ENCODE measurements around the gene XCL2. TPM values are rescaled to one million over a fixed set of nuclear protein-coding genes. Genes with fewer than 3 reads are reported as not detected.

The XCL2 gene
- polyA plus RNA-seq, 2 of the 4 experiments (the other 2 are of a cell fraction) = not detected

DNA sequence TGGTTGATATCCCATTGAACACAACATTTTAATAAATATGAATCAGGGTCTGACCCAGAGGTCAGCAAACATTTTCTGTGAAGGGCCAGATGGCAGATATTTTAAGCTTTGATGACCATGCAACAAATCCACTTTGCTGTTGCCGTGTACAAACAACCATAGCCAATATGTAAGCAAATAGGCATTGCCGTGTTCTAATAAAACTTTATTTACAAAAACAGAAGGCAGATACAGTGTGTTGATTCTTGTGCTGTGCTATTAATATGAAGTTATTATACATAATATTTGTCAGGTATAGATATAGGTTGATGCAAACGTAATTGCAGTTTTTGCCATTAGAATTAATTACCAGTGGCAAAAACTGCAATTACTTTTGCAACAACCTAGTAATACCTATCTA is 23.8 kb upstream of the XCL2 start:
- CTCF ChIA-PET = no interaction called here

DNA sequence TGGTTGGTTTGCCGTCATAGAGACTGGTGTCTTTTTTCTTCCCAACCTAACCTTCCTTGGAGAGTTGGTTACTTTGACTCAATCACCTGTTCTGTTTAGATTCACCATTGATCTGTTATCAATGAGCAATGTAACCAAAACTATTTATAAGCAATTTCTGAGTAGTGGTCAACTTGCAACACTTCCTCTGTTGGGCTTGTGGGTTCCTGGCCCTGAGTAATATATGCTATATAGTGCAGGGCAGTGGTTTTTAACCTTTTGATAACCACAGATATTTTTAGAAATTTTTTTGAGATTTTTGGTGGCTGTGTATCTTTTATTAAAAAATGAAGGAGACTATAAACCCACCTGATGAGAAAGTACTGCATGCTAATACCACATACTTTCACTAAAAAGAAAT is 23.2 kb upstream of the XCL2 start:
- H3K4me1 ChIP-seq = no peaks in the 10 kb centered on the region
- H3K4me2 ChIP-seq = no peak overlapping the region
- ATAC-seq (no peak), FAIRE-seq (no peak), DNase-seq (ENCODE audit: low read depth in 1 of 2, low spot score in 1 of 2) (no peak)
- no peak overlapping the region for H3K27ac ChIP-seq
- CTCF ChIA-PET = interaction anchor here (1.0 to 1.1 kb wide), 2 partner anchors 8 to 127 kb away, joined by 3 to 5 read pairs; no protein-coding TSS in a partner anchor
- POLR2A ChIA-PET = no interaction called here
- TF ChIP-seq EP300 (IDR thresholded peaks at IDR 0.05) (no peak), MAFK (IDR thresholded peaks at IDR 0.05; ENCODE audit: partially characterized antibody) (no peak), JUN (IDR thresholded peaks at IDR 0.05) (no peak), RCOR1 (IDR thresholded peaks at IDR 0.05; ENCODE audit: low read depth, low read length) (no peak)
- WGBS (ENCODE audit: missing lambda C conversion rate) = 91% methylated on average over 1 of the region's 1 CpG
- no peaks in the 10 kb centered on the region; the same call in 2 of the 3 replicates for H3K9me3 ChIP-seq
- H3K4me3 ChIP-seq = no peak overlapping the region

More for the DNA sequence above, 23.8 kb upstream of the XCL2 start:
- WGBS (ENCODE audit: missing lambda C conversion rate) = 81% methylated on average over 3 of the region's 3 CpGs
- FAIRE-seq (no peak), ATAC-seq (no peak), DNase-seq (ENCODE audit: low read depth in 1 of 2, low spot score in 1 of 2) (no peak)
- H3K4me2 ChIP-seq = no peak overlapping the region
- POLR2A ChIA-PET = no interaction called here
- H3K4me3 ChIP-seq = no peak overlapping the region
- TF ChIP-seq PHF8 (IDR thresholded peaks at IDR 0.05; ENCODE audit: borderline replicate concordance, low read depth) (no peak), KDM5A (IDR thresholded peaks at IDR 0.05) (no peak), RARB (CRISPR knock-in tag; IDR thresholded peaks at IDR 0.05) (no peak), BHLHE40 (IDR thresholded peaks at IDR 0.05; ENCODE audit: low read depth, low read length) (no peak), JUNB (IDR thresholded peaks at IDR 0.05) (no peak), HOXA7 (CRISPR knock-in tag; IDR thresholded peaks at IDR 0.05) (no peak), NPAS2 (CRISPR knock-in tag; IDR thresholded peaks at IDR 0.05; ENCODE audit: borderline replicate concordance) (no peak), RAD21 (conservative IDR thresholded peaks at IDR 0.05 in 1 of 2, IDR thresholded peaks at IDR 0.05 in 1 of 2) (no peak), HOXB5 (CRISPR knock-in tag; IDR thresholded peaks at IDR 0.05) (no peak), HDAC2 (IDR thresholded peaks at IDR 0.05) (no peak)
- TF ChIP-seq, protein P1, sequence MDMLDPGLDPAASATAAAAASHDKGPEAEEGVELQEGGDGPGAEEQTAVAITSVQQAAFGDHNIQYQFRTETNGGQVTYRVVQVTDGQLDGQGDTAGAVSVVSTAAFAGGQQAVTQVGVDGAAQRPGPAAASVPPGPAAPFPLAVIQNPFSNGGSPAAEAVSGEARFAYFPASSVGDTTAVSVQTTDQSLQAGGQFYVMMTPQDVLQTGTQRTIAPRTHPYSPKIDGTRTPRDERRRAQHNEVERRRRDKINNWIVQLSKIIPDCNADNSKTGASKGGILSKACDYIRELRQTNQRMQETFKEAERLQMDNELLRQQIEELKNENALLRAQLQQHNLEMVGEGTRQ (IDR thresholded peaks at IDR 0.05) = no peak
- TF ChIP-seq, protein P2, sequence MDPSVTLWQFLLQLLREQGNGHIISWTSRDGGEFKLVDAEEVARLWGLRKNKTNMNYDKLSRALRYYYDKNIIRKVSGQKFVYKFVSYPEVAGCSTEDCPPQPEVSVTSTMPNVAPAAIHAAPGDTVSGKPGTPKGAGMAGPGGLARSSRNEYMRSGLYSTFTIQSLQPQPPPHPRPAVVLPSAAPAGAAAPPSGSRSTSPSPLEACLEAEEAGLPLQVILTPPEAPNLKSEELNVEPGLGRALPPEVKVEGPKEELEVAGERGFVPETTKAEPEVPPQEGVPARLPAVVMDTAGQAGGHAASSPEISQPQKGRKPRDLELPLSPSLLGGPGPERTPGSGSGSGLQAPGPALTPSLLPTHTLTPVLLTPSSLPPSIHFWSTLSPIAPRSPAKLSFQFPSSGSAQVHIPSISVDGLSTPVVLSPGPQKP (IDR thresholded peaks at IDR 0.05; ENCODE audit: low read depth, low read length) = no peak
- TF ChIP-seq, protein P3, sequence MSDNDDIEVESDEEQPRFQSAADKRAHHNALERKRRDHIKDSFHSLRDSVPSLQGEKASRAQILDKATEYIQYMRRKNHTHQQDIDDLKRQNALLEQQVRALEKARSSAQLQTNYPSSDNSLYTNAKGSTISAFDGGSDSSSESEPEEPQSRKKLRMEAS (IDR thresholded peaks at IDR 0.05) = no peak
- H3K4me1 ChIP-seq = no peaks in the 10 kb centered on the region
- H3K27ac ChIP-seq = no peak overlapping the region
- no peaks in the 10 kb centered on the region; the same call in 2 of the 3 replicates for H3K9me3 ChIP-seq

DNA sequence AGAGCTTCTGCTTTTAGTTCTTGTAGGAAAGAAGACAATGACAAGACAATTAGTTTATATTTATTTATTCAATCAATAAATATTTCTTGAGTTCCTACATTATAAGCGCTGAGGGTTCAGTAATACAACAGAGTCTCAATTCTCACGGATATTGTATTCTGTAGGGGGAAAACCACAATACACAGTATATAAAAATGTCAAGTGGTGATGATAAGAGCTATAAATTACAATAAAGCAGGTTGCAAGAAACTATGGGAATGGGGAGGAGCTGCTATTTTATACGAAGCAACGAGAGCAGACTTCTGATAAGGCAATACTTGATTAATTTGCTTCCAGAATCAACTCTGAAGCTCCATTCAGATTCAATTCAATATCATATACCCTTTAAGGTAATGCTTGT is 22.0 kb upstream of the XCL2 start:
- ATAC-seq = no peak
- Histone ChIP-seq H3K27ac (no peak overlapping the region), H3K4me1 (no peaks in the 10 kb centered on the region), H3K9me3 (no peaks in the 10 kb centered on the region; the same call in 2 of the 3 replicates), H3K4me3 (no peak overlapping the region), H3K4me2 (no peak overlapping the region)
- no peak for DNase-seq (ENCODE audit: low read depth in 1 of 2, low spot score in 1 of 2)
- ChIA-PET CTCF (interaction anchor here (0.8 to 1.1 kb wide), 5 partner anchors 9 to 223 kb away, joined by 3 to 4 read pairs (median 3); no protein-coding TSS in a partner anchor), POLR2A (no interaction called here)
- TF ChIP-seq RARB (CRISPR knock-in tag; IDR thresholded peaks at IDR 0.05) = no peak
- no peak for TF ChIP-seq RFX5 (IDR thresholded peaks at IDR 0.05)
- no peak for TF ChIP-seq HOXB5 (CRISPR knock-in tag; IDR thresholded peaks at IDR 0.05)
- no peak for TF ChIP-seq SMC3 (IDR thresholded peaks at IDR 0.05)
- TF ChIP-seq JUNB (IDR thresholded peaks at IDR 0.05) = no peak
- TF ChIP-seq HEYL (CRISPR knock-in tag; IDR thresholded peaks at IDR 0.05) = no peak
- TF ChIP-seq GATA3 (IDR thresholded peaks at IDR 0.05; ENCODE audit: borderline replicate concordance) = no peak
- TF ChIP-seq BHLHE40 (IDR thresholded peaks at IDR 0.05; ENCODE audit: low read depth, low read length) = no peak
- TF ChIP-seq RNF2 (IDR thresholded peaks at IDR 0.05; ENCODE audit: borderline replicate concordance, low read depth) = no peak
- TF ChIP-seq ZFP36 (IDR thresholded peaks at IDR 0.05; ENCODE audit: borderline replicate concordance, partially characterized antibody) = no peak
- no peak for TF ChIP-seq MAZ (IDR thresholded peaks at IDR 0.05; ENCODE audit: borderline replicate concordance, low read depth, low read length)
- no peak for FAIRE-seq
- WGBS (ENCODE audit: missing lambda C conversion rate) = 44% methylated on average over 4 of the region's 4 CpGs

All from A549 (cell line).